Measurements from ENCODE around the gene ATP11B. TPM values are rescaled to one million over a fixed set of nuclear protein-coding genes. Genes with fewer than 3 reads are reported as not detected.
"Not testable (repeated sequence)": the region's sequence is repeated elsewhere in the genome, so short reads cannot be mapped to it uniquely, and the experiment has no call there.

ATP11B gene
- total RNA-seq, 2 experiments from 2014 or later = 55.6 to 87.9 TPM

GRCh38 chr3:182861348-182861747 lies 68.0 kb downstream of the ATP11B start:
- Histone ChIP-seq H3K9me2 (ENCODE audit: insufficient read depth, low read length) (no peaks in the 10 kb centered on the region), H4K20me1 (ENCODE audit: insufficient read depth, low read length) (no peaks in the 10 kb centered on the region), H3K4me2 (ENCODE audit: low read length) (no peak overlapping the region), H3K36me3 (ENCODE audit: insufficient read depth, low read length) (peaks cover 51% of the 10 kb centered on the region), H3K27ac (ENCODE audit: low read depth, low read length, poor library complexity, severe bottlenecking) (no peak overlapping the region), H2AFZ (ENCODE audit: low read length) (no peak overlapping the region), H3K79me2 (ENCODE audit: insufficient read depth, low read depth, low read length) (no peaks in the 10 kb centered on the region), H3K4me3 (ENCODE audit: low read depth, low read length, poor library complexity, severe bottlenecking) (no peak overlapping the region), H3K9me3 (ENCODE audit: low read length) (no peaks in the 10 kb centered on the region), H3K4me1 (ENCODE audit: insufficient read depth, low read length, poor library complexity, severe bottlenecking) (no peaks in the 10 kb centered on the region)
- no peak for DNase-seq (ENCODE audit: low spot score)
- BruUV-seq (replicated peaks) = no TSS peak
- CTCF ChIA-PET (ENCODE audit: unreplicated experiment) = no interaction called here
- no peak for TF ChIP-seq CTCF (conservative IDR thresholded peaks at IDR 0.05; ENCODE audit: low read length)
- TF ChIP-seq EZH2phosphoT487 (IDR thresholded peaks at IDR 0.05; ENCODE audit: borderline replicate concordance, low read depth, low read length) = no peak
- intact Hi-C loops (cut with micrococcal nuclease; ENCODE audit: unreplicated experiment) = no loop called here
- POLR2A ChIA-PET = interaction anchor here (0.7 kb wide), 1 partner anchor 37 kb away, joined by 3 read pairs; no protein-coding TSS in a partner anchor

DNA sequence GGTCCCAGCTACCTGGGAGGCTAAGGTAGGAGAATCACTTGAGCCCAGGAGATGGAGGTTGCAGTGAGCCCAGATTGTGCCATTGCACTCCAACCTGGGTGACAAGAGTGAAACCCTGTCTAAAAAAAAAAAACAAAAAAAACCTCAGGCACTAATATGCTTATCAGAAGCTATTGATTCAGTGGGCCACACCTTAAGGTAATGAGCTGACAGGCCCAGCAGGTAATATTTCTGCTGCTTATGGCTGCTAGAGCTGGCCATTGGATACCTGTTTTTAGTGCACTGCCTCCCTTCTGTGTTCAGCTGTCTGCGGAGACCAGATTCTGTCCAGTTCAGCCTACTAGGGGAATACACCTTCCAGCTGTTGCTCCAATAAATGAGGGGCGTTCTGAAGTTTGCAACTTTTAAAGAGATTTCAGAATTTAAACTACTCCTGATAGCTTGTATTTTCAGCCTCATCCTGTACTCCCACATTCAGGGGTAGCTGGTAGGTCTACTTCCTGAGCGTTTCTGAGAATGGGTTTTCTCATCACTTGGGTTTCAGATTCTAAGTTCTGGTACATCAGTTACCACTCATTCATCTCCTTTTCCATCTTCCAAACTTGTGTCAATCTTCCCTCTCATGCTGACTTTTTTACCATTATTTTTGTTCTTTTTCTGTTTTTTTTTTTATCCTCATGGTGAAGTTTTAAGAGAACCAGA lies 69.0 kb downstream of the ATP11B start:
- no peaks in the 10 kb centered on the region for H3K9me2 ChIP-seq (ENCODE audit: insufficient read depth, low read length)
- POLR2A ChIA-PET = interaction anchor here (0.6 to 1.0 kb wide), 4 partner anchors 32 to 57 kb away, joined by 3 to 5 read pairs (median 3); no protein-coding TSS in a partner anchor
- H3K4me3 ChIP-seq (ENCODE audit: low read depth, low read length, poor library complexity, severe bottlenecking) = no peak overlapping the region
- CTCF ChIA-PET (ENCODE audit: unreplicated experiment) = no interaction called here
- intact Hi-C loops (cut with micrococcal nuclease; ENCODE audit: unreplicated experiment) = no loop called here
- no peaks in the 10 kb centered on the region for H3K9me3 ChIP-seq (ENCODE audit: low read length)
- peaks cover 47% of the 10 kb centered on the region for H3K36me3 ChIP-seq (ENCODE audit: insufficient read depth, low read length)
- no peak overlapping the region for H2AFZ ChIP-seq (ENCODE audit: low read length)
- no peaks in the 10 kb centered on the region for H3K4me1 ChIP-seq (ENCODE audit: insufficient read depth, low read length, poor library complexity, severe bottlenecking)
- BruUV-seq (replicated peaks) = no TSS peak
- no peak for DNase-seq (ENCODE audit: low spot score)
- no peaks in the 10 kb centered on the region for H3K79me2 ChIP-seq (ENCODE audit: insufficient read depth, low read depth, low read length)
- H3K4me2 ChIP-seq (ENCODE audit: low read length) = no peak overlapping the region
- TF ChIP-seq CTCF (conservative IDR thresholded peaks at IDR 0.05; ENCODE audit: low read length) = no peak
- H3K27ac ChIP-seq (ENCODE audit: low read depth, low read length, poor library complexity, severe bottlenecking) = no peak overlapping the region
- no peaks in the 10 kb centered on the region for H4K20me1 ChIP-seq (ENCODE audit: insufficient read depth, low read length)

- no peak overlapping the region for H3K27ac ChIP-seq (ENCODE audit: low read depth, low read length, poor library complexity, severe bottlenecking)
- no peaks in the 10 kb centered on the region for H3K9me2 ChIP-seq (ENCODE audit: insufficient read depth, low read length)
- no peaks in the 10 kb centered on the region for H3K79me2 ChIP-seq (ENCODE audit: insufficient read depth, low read depth, low read length)
- ChIA-PET CTCF (ENCODE audit: unreplicated experiment) (no interaction called here), POLR2A (no interaction called here)
- TF ChIP-seq CTCF (conservative IDR thresholded peaks at IDR 0.05; ENCODE audit: low read length) = no peak
- H2AFZ ChIP-seq (ENCODE audit: low read length) = no peak overlapping the region
- H3K4me1 ChIP-seq (ENCODE audit: insufficient read depth, low read length, poor library complexity, severe bottlenecking) = no peaks in the 10 kb centered on the region
- no peaks in the 10 kb centered on the region for H3K9me3 ChIP-seq (ENCODE audit: low read length)
- no peaks in the 10 kb centered on the region for H4K20me1 ChIP-seq (ENCODE audit: insufficient read depth, low read length)
- no peak for DNase-seq (ENCODE audit: low spot score)
- peaks cover 71% of the 10 kb centered on the region for H3K36me3 ChIP-seq (ENCODE audit: insufficient read depth, low read length)
- no peak overlapping the region for H3K4me2 ChIP-seq (ENCODE audit: low read length)
- no TSS peak for BruUV-seq (replicated peaks)
- intact Hi-C loops (cut with micrococcal nuclease; ENCODE audit: unreplicated experiment) = no loop called here
- H3K4me3 ChIP-seq (ENCODE audit: low read depth, low read length, poor library complexity, severe bottlenecking) = no peak overlapping the region
These were observed 75.8 kb downstream of the ATP11B start for GRCh38 chr3:182869059-182869458.

GRCh38 chr3:182870917-182871316 lies 77.6 kb downstream of the ATP11B start:
- CTCF ChIA-PET (ENCODE audit: unreplicated experiment); BruUV-seq (replicated peaks); DNase-seq (ENCODE audit: low spot score); H3K4me3 ChIP-seq (ENCODE audit: low read depth, low read length, poor library complexity, severe bottlenecking); H2AFZ ChIP-seq (ENCODE audit: low read length); H3K9me2 ChIP-seq (ENCODE audit: insufficient read depth, low read length); intact Hi-C loops (cut with micrococcal nuclease; ENCODE audit: unreplicated experiment); H3K4me2 ChIP-seq (ENCODE audit: low read length); H4K20me1 ChIP-seq (ENCODE audit: insufficient read depth, low read length); H3K4me1 ChIP-seq (ENCODE audit: insufficient read depth, low read length, poor library complexity, severe bottlenecking); H3K27ac ChIP-seq (ENCODE audit: low read depth, low read length, poor library complexity, severe bottlenecking); H3K9me3 ChIP-seq (ENCODE audit: low read length); H3K79me2 ChIP-seq (ENCODE audit: insufficient read depth, low read depth, low read length): not testable (repeated sequence)
- POLR2A ChIA-PET = interaction anchor here (0.7 kb wide), 1 partner anchor 102 kb away, joined by 3 read pairs; no protein-coding TSS in a partner anchor
- H3K36me3 ChIP-seq (ENCODE audit: insufficient read depth, low read length) = peaks cover 80% of the 10 kb centered on the region

Measured in OCI-LY7 (cell line).